SK-N-SH (cell line): ENCODE data around the gene GULP1.

Experiments used
- ELF1 ChIP-seq: IDR thresholded peaks from 2 replicates; pipeline ENCODE4 v1.4.0; 2012
- EZH2phosphoT487 ChIP-seq: fragments of 200-600 bp; sonication (generic); IDR thresholded peaks from 2 replicates; pipeline ENCODE4 v1.6.1; 2017; ENCODE audit warnings: low read depth, mixed run types, mild to moderate bottlenecking, antibody characterized with exemption, moderate library complexity, borderline replicate concordance
- FOXM1 ChIP-seq: IDR thresholded peaks from 2 replicates; pipeline ENCODE4 v1.4.0; 2012; ENCODE audit warnings: low read depth, mild to moderate bottlenecking
- JUND ChIP-seq: IDR thresholded peaks from 2 replicates; pipeline ENCODE4 v1.4.0; 2012
- POLR2AphosphoS5 ChIP-seq: IDR thresholded peaks from 2 replicates; pipeline ENCODE4 v1.6.1; 2012; ENCODE audit warnings: low read depth, low read length
- RAD21 ChIP-seq: IDR thresholded peaks from 2 replicates; pipeline ENCODE4 v1.6.1; 2012; ENCODE audit warnings: mild to moderate bottlenecking, low read length
- RCOR1 ChIP-seq: fragments of 150-350 bp; IDR thresholded peaks from 2 replicates; pipeline ENCODE4 v1.6.1; 2017; ENCODE audit warnings: antibody characterized with exemption, low read length
- TAF1 ChIP-seq: IDR thresholded peaks from 2 replicates; pipeline ENCODE4 v1.6.1; 2012; ENCODE audit warnings: low read depth, mild to moderate bottlenecking, low read length, moderate library complexity, borderline replicate concordance
- TEAD4 ChIP-seq: IDR thresholded peaks from 2 replicates; pipeline ENCODE4 v1.4.0; 2012; ENCODE audit warnings: mild to moderate bottlenecking, borderline replicate concordance; ENCODE audit not compliant: insufficient read depth
- YY1 ChIP-seq: IDR thresholded peaks from 2 replicates; pipeline ENCODE4 v1.4.0; 2012; ENCODE audit warnings: low read depth, mild to moderate bottlenecking
- TF ChIP-seq, protein P1 (sequence below): fragments of 200-600 bp; sonication (generic); IDR thresholded peaks from 2 replicates; pipeline ENCODE4 v1.6.1; 2017; ENCODE audit warnings: antibody characterized with exemption, mild to moderate bottlenecking, moderate library complexity
- TF ChIP-seq, protein P2 (sequence below): IDR thresholded peaks from 2 replicates; pipeline ENCODE4 v1.6.1; 2012; ENCODE audit warnings: mild to moderate bottlenecking, low read depth, low read length, moderate library complexity

DNA sequence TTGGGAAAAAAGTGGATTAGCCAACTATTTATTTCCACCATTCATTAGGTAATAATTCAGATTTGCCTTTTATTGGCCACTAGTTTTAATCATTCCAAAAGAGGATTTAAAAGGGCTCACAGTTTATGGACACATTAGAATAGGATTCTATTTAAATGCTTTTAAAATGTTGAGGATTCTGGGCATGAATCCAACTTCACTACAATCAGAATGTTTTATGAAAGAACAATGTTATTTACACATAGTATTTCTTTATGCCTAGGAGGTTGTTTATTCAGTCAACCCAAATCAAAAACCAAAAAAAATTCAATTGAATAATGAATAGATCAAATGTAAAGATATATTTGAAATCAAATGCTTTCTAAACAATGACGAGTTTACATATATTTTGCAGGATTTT lies 232.2 kb downstream of the GULP1 start:
- TF ChIP-seq, protein P1, sequence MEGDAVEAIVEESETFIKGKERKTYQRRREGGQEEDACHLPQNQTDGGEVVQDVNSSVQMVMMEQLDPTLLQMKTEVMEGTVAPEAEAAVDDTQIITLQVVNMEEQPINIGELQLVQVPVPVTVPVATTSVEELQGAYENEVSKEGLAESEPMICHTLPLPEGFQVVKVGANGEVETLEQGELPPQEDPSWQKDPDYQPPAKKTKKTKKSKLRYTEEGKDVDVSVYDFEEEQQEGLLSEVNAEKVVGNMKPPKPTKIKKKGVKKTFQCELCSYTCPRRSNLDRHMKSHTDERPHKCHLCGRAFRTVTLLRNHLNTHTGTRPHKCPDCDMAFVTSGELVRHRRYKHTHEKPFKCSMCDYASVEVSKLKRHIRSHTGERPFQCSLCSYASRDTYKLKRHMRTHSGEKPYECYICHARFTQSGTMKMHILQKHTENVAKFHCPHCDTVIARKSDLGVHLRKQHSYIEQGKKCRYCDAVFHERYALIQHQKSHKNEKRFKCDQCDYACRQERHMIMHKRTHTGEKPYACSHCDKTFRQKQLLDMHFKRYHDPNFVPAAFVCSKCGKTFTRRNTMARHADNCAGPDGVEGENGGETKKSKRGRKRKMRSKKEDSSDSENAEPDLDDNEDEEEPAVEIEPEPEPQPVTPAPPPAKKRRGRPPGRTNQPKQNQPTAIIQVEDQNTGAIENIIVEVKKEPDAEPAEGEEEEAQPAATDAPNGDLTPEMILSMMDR, result no peak
- TF ChIP-seq TEAD4 (no peak), FOXM1 (no peak), JUND (no peak), RCOR1 (no peak), POLR2AphosphoS5 (no peak), ELF1 (no peak), YY1 (no peak), TAF1 (no peak), RAD21 (no peak), EZH2phosphoT487 (no peak)
- TF ChIP-seq, protein P2, sequence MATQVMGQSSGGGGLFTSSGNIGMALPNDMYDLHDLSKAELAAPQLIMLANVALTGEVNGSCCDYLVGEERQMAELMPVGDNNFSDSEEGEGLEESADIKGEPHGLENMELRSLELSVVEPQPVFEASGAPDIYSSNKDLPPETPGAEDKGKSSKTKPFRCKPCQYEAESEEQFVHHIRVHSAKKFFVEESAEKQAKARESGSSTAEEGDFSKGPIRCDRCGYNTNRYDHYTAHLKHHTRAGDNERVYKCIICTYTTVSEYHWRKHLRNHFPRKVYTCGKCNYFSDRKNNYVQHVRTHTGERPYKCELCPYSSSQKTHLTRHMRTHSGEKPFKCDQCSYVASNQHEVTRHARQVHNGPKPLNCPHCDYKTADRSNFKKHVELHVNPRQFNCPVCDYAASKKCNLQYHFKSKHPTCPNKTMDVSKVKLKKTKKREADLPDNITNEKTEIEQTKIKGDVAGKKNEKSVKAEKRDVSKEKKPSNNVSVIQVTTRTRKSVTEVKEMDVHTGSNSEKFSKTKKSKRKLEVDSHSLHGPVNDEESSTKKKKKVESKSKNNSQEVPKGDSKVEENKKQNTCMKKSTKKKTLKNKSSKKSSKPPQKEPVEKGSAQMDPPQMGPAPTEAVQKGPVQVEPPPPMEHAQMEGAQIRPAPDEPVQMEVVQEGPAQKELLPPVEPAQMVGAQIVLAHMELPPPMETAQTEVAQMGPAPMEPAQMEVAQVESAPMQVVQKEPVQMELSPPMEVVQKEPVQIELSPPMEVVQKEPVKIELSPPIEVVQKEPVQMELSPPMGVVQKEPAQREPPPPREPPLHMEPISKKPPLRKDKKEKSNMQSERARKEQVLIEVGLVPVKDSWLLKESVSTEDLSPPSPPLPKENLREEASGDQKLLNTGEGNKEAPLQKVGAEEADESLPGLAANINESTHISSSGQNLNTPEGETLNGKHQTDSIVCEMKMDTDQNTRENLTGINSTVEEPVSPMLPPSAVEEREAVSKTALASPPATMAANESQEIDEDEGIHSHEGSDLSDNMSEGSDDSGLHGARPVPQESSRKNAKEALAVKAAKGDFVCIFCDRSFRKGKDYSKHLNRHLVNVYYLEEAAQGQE, result no peak
